GM20000 (cell line): ENCODE results near the gene FAM107A.
"Not testable (repeated sequence)": the region's sequence is repeated elsewhere in the genome, so short reads cannot be mapped to it uniquely, and the experiment has no call there.

Experiments used
- DNase-seq: peaks from one replicate; pipeline ENCODE4 v3.0.0; 2012; ENCODE audit warnings: low spot score
- CTCF ChIP-seq: IDR thresholded peaks from 2 replicates; pipeline ENCODE4 v1.5.1; 2012; ENCODE audit warnings: mild to moderate bottlenecking, control low read depth; ENCODE audit errors: extremely low read depth, missing control alignments

Gene FAM107A

GRCh38 chr3:58529516-58530353 is 47.5 kb downstream of the FAM107A start:
- DNase-seq = no peak
- TF ChIP-seq CTCF = peak; percentile 36

GRCh38 chr3:58528629-58529028 is 48.6 kb downstream of the FAM107A start:
- DNase-seq = no peak
- TF ChIP-seq CTCF = no peak

- DNase-seq = not testable (repeated sequence)
These were observed 49.8 kb downstream of the FAM107A start for GRCh38 chr3:58527440-58527839.

- TF ChIP-seq CTCF = no peak
- DNase-seq = no peak
These were observed 50.7 kb downstream of the FAM107A start for GRCh38 chr3:58526515-58526957.

GRCh38 chr3:58524326-58524888 is 52.8 kb downstream of the FAM107A start:
- no peak for TF ChIP-seq CTCF
- DNase-seq = no peak

- no peak for DNase-seq
- TF ChIP-seq CTCF = no peak
These were observed 54.3 kb downstream of the FAM107A start for GRCh38 chr3:58522759-58523425.

GRCh38 chr3:58521917-58522631 is 55.1 kb downstream of the FAM107A start:
- no peak for TF ChIP-seq CTCF
- no peak for DNase-seq
